Activated T-cell treated with anti-CD3 and anti-CD28 coated beads, Interleukin-2, amount 50 U/mL, for 72 hours (primary cell): ENCODE results near the gene RAD23B. TPM values are rescaled to one million over a fixed set of nuclear protein-coding genes. Genes with fewer than 3 reads are reported as not detected.
"Not testable (repeated sequence)": the region's sequence is repeated elsewhere in the genome, so short reads cannot be mapped to it uniquely, and the experiment has no call there.

ENCODE experiments used
- ATAC-seq, 2 donors: fragments of 150-1000 bp; cut with Tn5 transposase; replicated peaks in 1 of 2; 2 replicates each; pipeline ENCODE4 v1.10.0; 2021; ENCODE audit warnings: moderate library complexity in 2 of 2, mild to moderate bottlenecking in 1 of 2
- DNase-seq, 2 donors: peaks; one replicate each; pipeline ENCODE4 v3.0.0; 2021 to 2022; ENCODE audit warnings: mixed read lengths in 1 of 2
- H3K27ac Mint-ChIP-seq: one replicate; pipeline ENCODE4 v1.8.0; 2022; ENCODE audit warnings: mild to moderate bottlenecking, moderate library complexity, mixed read lengths
- H3K27me3 Mint-ChIP-seq: one replicate; pipeline ENCODE4 v1.8.0; 2022; ENCODE audit warnings: low read depth, mixed read lengths
- H3K36me3 Mint-ChIP-seq, 2 donors: one replicate each; pipeline ENCODE4 v1.8.0; 2022; ENCODE audit warnings: mixed read lengths in 2 of 2, mild to moderate bottlenecking in 1 of 2; ENCODE audit not compliant: insufficient read depth in 2 of 2
- H3K4me1 Mint-ChIP-seq: one replicate; pipeline ENCODE4 v1.8.0; 2022; ENCODE audit warnings: low read depth, mixed read lengths
- H3K4me3 Mint-ChIP-seq, 2 donors: one replicate each; pipeline ENCODE4 v1.8.0; 2022; ENCODE audit warnings: mild to moderate bottlenecking in 2 of 2, mixed read lengths in 2 of 2, moderate library complexity in 2 of 2
- H3K9me3 Mint-ChIP-seq, 2 donors: one replicate each; pipeline ENCODE4 v1.8.0; 2022; ENCODE audit warnings: mixed read lengths in 2 of 2
- total RNA-seq, 2 donors: library from RNA; stranded (reverse); gene quantifications; one replicate each; pipeline ENCODE4 v1.2.3, GENCODE V29; 2022

The RAD23B gene
- total RNA-seq, 2 donors from 2014 or later, result 88.7 to 112 TPM

GRCh38 chr9:107251756-107252322, 31.2 kb upstream of the RAD23B start:
- Mint-ChIP-seq H3K9me3 (no peaks in the 10 kb centered on the region), H3K4me1 (peaks cover under 1% of the 10 kb centered on the region), H3K27ac (no peak overlapping the region), H3K27me3 (peaks cover 17% of the 10 kb centered on the region), H3K4me3 (no peak overlapping the region), H3K36me3 (no peaks in the 10 kb centered on the region)
- no peak for ATAC-seq
- DNase-seq, result no peak

- Mint-ChIP-seq H3K27me3 (peaks cover 21% of the 10 kb centered on the region), H3K27ac (no peak overlapping the region), H3K36me3 (no peaks in the 10 kb centered on the region), H3K4me3 (no peak overlapping the region), H3K9me3 (no peaks in the 10 kb centered on the region), H3K4me1 (no peaks in the 10 kb centered on the region)
- ATAC-seq, result no peak
- DNase-seq, result no peak
Observed at GRCh38 chr9:107258919-107259318, 24.2 kb upstream of the RAD23B start.

GRCh38 chr9:107259751-107260313, 23.2 kb upstream of the RAD23B start:
- ATAC-seq, H3K27ac Mint-ChIP-seq, H3K9me3 Mint-ChIP-seq, H3K4me1 Mint-ChIP-seq, H3K4me3 Mint-ChIP-seq, H3K36me3 Mint-ChIP-seq, DNase-seq: not testable (repeated sequence)
- peaks cover 21% of the 10 kb centered on the region for H3K27me3 Mint-ChIP-seq

- ATAC-seq (peak in 1 of 2 donors; percentile 35), DNase-seq (no peak)
- Mint-ChIP-seq H3K36me3 (no peaks in the 10 kb centered on the region), H3K4me3 (no peak overlapping the region), H3K9me3 (no peaks in the 10 kb centered on the region), H3K4me1 (no peaks in the 10 kb centered on the region), H3K27me3 (peaks cover 15% of the 10 kb centered on the region), H3K27ac (no peak overlapping the region)
Observed at GRCh38 chr9:107260437-107261081, 22.5 kb upstream of the RAD23B start.

GRCh38 chr9:107261106-107261505, 22.0 kb upstream of the RAD23B start:
- no peaks in the 10 kb centered on the region for H3K4me1 Mint-ChIP-seq
- H3K36me3 Mint-ChIP-seq, result no peaks in the 10 kb centered on the region
- no peak overlapping the region for H3K27ac Mint-ChIP-seq
- no peaks in the 10 kb centered on the region for H3K9me3 Mint-ChIP-seq
- ATAC-seq (no peak), DNase-seq (no peak)
- H3K27me3 Mint-ChIP-seq, result peaks cover 15% of the 10 kb centered on the region
- H3K4me3 Mint-ChIP-seq, result no peak overlapping the region

- ATAC-seq (no peak), DNase-seq (no peak)
- no peaks in the 10 kb centered on the region for H3K36me3 Mint-ChIP-seq
- no peak overlapping the region for H3K4me3 Mint-ChIP-seq
- H3K9me3 Mint-ChIP-seq, result no peaks in the 10 kb centered on the region
- H3K27me3 Mint-ChIP-seq, result peaks cover 15% of the 10 kb centered on the region
- no peak overlapping the region for H3K27ac Mint-ChIP-seq
- no peaks in the 10 kb centered on the region for H3K4me1 Mint-ChIP-seq
Observed at GRCh38 chr9:107263289-107263688, 19.8 kb upstream of the RAD23B start.

- no peaks in the 10 kb centered on the region for H3K9me3 Mint-ChIP-seq
- no peak overlapping the region for H3K27ac Mint-ChIP-seq
- H3K4me1 Mint-ChIP-seq, result no peaks in the 10 kb centered on the region
- ATAC-seq (no peak), DNase-seq (no peak)
- no peak overlapping the region for H3K4me3 Mint-ChIP-seq
- peaks cover 7% of the 10 kb centered on the region for H3K27me3 Mint-ChIP-seq
- no peaks in the 10 kb centered on the region for H3K36me3 Mint-ChIP-seq
Observed at GRCh38 chr9:107266624-107267368, 16.3 kb upstream of the RAD23B start.

- Mint-ChIP-seq H3K27me3 (peaks cover 11% of the 10 kb centered on the region), H3K9me3 (no peaks in the 10 kb centered on the region), H3K4me3 (no peak overlapping the region), H3K4me1 (no peaks in the 10 kb centered on the region), H3K27ac (no peak overlapping the region), H3K36me3 (no peaks in the 10 kb centered on the region)
- DNase-seq (no peak), ATAC-seq (no peak)
Observed at GRCh38 chr9:107268560-107268959, 14.5 kb upstream of the RAD23B start.

- Mint-ChIP-seq H3K36me3 (no peaks in the 10 kb centered on the region), H3K9me3 (no peaks in the 10 kb centered on the region), H3K4me3 (no peak overlapping the region), H3K27me3 (peaks cover 18% of the 10 kb centered on the region), H3K4me1 (no peaks in the 10 kb centered on the region), H3K27ac (no peak overlapping the region)
- DNase-seq (no peak), ATAC-seq (no peak)
Observed at GRCh38 chr9:107269254-107269653, 13.8 kb upstream of the RAD23B start.

- H3K4me3 Mint-ChIP-seq, result no peak overlapping the region
- no peaks in the 10 kb centered on the region for H3K9me3 Mint-ChIP-seq
- no peaks in the 10 kb centered on the region for H3K36me3 Mint-ChIP-seq
- no peaks in the 10 kb centered on the region for H3K4me1 Mint-ChIP-seq
- no peak for ATAC-seq
- no peak for DNase-seq
- H3K27ac Mint-ChIP-seq, result no peak overlapping the region
- peaks cover 23% of the 10 kb centered on the region for H3K27me3 Mint-ChIP-seq
Observed at GRCh38 chr9:107269681-107270080, 13.4 kb upstream of the RAD23B start.

- Mint-ChIP-seq H3K27ac (no peak overlapping the region), H3K27me3 (peaks cover 27% of the 10 kb centered on the region), H3K4me1 (no peaks in the 10 kb centered on the region), H3K4me3 (no peak overlapping the region), H3K36me3 (no peaks in the 10 kb centered on the region), H3K9me3 (no peaks in the 10 kb centered on the region)
- DNase-seq (no peak), ATAC-seq (no peak)
Observed at GRCh38 chr9:107270082-107270481, 13.0 kb upstream of the RAD23B start.

GRCh38 chr9:107270580-107270979, 12.5 kb upstream of the RAD23B start:
- Mint-ChIP-seq H3K27ac (no peak overlapping the region), H3K9me3 (no peaks in the 10 kb centered on the region), H3K36me3 (no peaks in the 10 kb centered on the region), H3K27me3 (peaks cover 32% of the 10 kb centered on the region), H3K4me1 (no peaks in the 10 kb centered on the region), H3K4me3 (no peak overlapping the region)
- DNase-seq (no peak), ATAC-seq (no peak)

- Mint-ChIP-seq H3K4me3 (no peak overlapping the region), H3K4me1 (no peaks in the 10 kb centered on the region), H3K36me3 (no peaks in the 10 kb centered on the region), H3K9me3 (no peaks in the 10 kb centered on the region), H3K27me3 (peaks cover 34% of the 10 kb centered on the region), H3K27ac (no peak overlapping the region)
- DNase-seq, result no peak
- ATAC-seq, result no peak
Observed at GRCh38 chr9:107273634-107274033, 9.4 kb upstream of the RAD23B start.
